ENCODE results near the gene ZMYM2. TPM values are rescaled to one million over a fixed set of nuclear protein-coding genes. Genes with fewer than 3 reads are reported as not detected.

The ZMYM2 gene
- total RNA-seq, 1 experiment from 2014 or later, result 91.1 TPM

DNA sequence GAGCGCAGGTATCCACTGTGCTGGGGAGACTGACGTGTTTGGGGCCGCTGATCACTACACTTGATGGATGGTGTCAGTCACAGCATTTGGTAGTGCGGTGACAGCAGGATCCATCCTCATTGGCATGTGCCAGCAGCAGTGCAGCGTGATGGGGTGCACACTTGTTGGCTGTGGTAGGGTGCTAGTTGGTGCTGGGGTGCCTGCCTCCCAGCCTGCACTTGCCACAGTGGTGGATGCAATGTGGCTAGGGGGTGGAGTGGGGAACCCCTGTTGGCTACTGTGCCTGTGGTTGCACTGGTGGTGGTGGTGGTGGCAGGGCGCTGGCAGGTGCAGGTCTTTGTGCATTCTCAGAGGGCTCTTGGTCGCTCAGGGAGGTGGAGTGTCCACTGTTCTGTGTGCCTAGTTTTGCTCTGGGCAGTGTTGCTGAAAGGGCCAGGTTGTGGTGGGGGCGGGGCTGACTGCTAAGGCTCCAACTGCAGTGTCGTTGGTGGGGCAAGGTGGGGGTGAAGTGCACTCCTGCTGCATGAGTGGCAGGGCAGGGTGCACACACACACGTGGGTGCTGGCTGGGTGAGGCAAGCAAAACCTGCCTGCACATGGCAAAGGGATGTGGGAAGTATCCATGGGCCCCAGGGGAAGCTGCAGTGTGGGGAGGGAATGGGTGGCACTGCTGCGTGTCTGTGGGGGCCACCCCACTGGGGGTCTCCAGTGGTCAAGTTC is 84.8 kb downstream of the ZMYM2 start:
- Histone ChIP-seq H3K4me3 (ENCODE audit: low read depth, low read length) (no peak overlapping the region), H3K36me3 (ENCODE audit: control insufficient read depth, insufficient read depth, low read length) (no peaks in the 10 kb centered on the region), H3K9me3 (no peaks in the 10 kb centered on the region), H3K4me1 (no peaks in the 10 kb centered on the region), H3K27me3 (replicated peaks; ENCODE audit: control insufficient read depth, insufficient read depth, low read length) (no peaks in the 10 kb centered on the region)
- intact Hi-C loops (cut with micrococcal nuclease; ENCODE audit: unreplicated experiment), result no loop called here
- BruUV-seq (replicated peaks), result no TSS peak
- H3K27ac Mint-ChIP-seq (ENCODE audit: unreplicated experiment), result peak overlapping the region; percentile 44
- H3K4me3 Mint-ChIP-seq (ENCODE audit: unreplicated experiment), result no peak overlapping the region
- H3K4me1 Mint-ChIP-seq (ENCODE audit: low read depth, unreplicated experiment), result peaks cover 15% of the 10 kb centered on the region
- DNase-seq, result no peak
- ChIA-PET POLR2A (no interaction called here), CTCF (no interaction called here)
- peaks cover 60% of the 10 kb centered on the region for H3K36me3 Mint-ChIP-seq (ENCODE audit: insufficient read depth, unreplicated experiment)
- no peaks in the 10 kb centered on the region for H3K9me3 Mint-ChIP-seq (ENCODE audit: unreplicated experiment)
- TF ChIP-seq, protein P1, sequence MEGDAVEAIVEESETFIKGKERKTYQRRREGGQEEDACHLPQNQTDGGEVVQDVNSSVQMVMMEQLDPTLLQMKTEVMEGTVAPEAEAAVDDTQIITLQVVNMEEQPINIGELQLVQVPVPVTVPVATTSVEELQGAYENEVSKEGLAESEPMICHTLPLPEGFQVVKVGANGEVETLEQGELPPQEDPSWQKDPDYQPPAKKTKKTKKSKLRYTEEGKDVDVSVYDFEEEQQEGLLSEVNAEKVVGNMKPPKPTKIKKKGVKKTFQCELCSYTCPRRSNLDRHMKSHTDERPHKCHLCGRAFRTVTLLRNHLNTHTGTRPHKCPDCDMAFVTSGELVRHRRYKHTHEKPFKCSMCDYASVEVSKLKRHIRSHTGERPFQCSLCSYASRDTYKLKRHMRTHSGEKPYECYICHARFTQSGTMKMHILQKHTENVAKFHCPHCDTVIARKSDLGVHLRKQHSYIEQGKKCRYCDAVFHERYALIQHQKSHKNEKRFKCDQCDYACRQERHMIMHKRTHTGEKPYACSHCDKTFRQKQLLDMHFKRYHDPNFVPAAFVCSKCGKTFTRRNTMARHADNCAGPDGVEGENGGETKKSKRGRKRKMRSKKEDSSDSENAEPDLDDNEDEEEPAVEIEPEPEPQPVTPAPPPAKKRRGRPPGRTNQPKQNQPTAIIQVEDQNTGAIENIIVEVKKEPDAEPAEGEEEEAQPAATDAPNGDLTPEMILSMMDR (IDR thresholded peaks at IDR 0.05; ENCODE audit: insufficient read depth in 1 of 2, low read depth in 1 of 2, low read length in 1 of 2, severe bottlenecking in 1 of 2, unreplicated experiment in 1 of 2), result no peak
- no peaks in the 10 kb centered on the region for H3K27me3 Mint-ChIP-seq (ENCODE audit: insufficient read depth, unreplicated experiment)

GRCh38 chr13:20044086-20044485 is 85.6 kb downstream of the ZMYM2 start:
- ChIA-PET CTCF (no interaction called here), POLR2A (no interaction called here)
- no peak overlapping the region for H3K4me3 ChIP-seq (ENCODE audit: low read depth, low read length)
- H3K9me3 ChIP-seq, result no peaks in the 10 kb centered on the region
- peaks cover 53% of the 10 kb centered on the region for H3K36me3 Mint-ChIP-seq (ENCODE audit: insufficient read depth, unreplicated experiment)
- H3K27ac Mint-ChIP-seq (ENCODE audit: unreplicated experiment), result no peak overlapping the region
- no peaks in the 10 kb centered on the region; the same call in 1 of the 2 replicates for H3K36me3 ChIP-seq (ENCODE audit: control insufficient read depth, insufficient read depth, low read length)
- H3K27me3 Mint-ChIP-seq (ENCODE audit: insufficient read depth, unreplicated experiment), result no peaks in the 10 kb centered on the region
- intact Hi-C loops (cut with micrococcal nuclease; ENCODE audit: unreplicated experiment), result no loop called here
- no peaks in the 10 kb centered on the region for H3K27me3 ChIP-seq (replicated peaks; ENCODE audit: control insufficient read depth, insufficient read depth, low read length)
- no peak overlapping the region for H3K4me3 Mint-ChIP-seq (ENCODE audit: unreplicated experiment)
- no peaks in the 10 kb centered on the region for H3K9me3 Mint-ChIP-seq (ENCODE audit: unreplicated experiment)
- H3K4me1 ChIP-seq, result no peaks in the 10 kb centered on the region
- no peak for DNase-seq
- no TSS peak for BruUV-seq (replicated peaks)
- peaks cover 15% of the 10 kb centered on the region for H3K4me1 Mint-ChIP-seq (ENCODE audit: low read depth, unreplicated experiment)
- TF ChIP-seq, protein P1 (IDR thresholded peaks at IDR 0.05; ENCODE audit: insufficient read depth in 1 of 2, low read depth in 1 of 2, low read length in 1 of 2, severe bottlenecking in 1 of 2, unreplicated experiment in 1 of 2), result no peak

GRCh38 chr13:20045950-20046548 is 87.5 kb downstream of the ZMYM2 start:
- H3K9me3 ChIP-seq, result no peaks in the 10 kb centered on the region
- intact Hi-C loops (cut with micrococcal nuclease; ENCODE audit: unreplicated experiment), result no loop called here
- no peaks in the 10 kb centered on the region for H3K27me3 ChIP-seq (replicated peaks; ENCODE audit: control insufficient read depth, insufficient read depth, low read length)
- Mint-ChIP-seq H3K27me3 (ENCODE audit: insufficient read depth, unreplicated experiment) (no peaks in the 10 kb centered on the region), H3K4me1 (ENCODE audit: low read depth, unreplicated experiment) (peaks cover 7% of the 10 kb centered on the region), H3K36me3 (ENCODE audit: insufficient read depth, unreplicated experiment) (peaks cover 48% of the 10 kb centered on the region), H3K27ac (ENCODE audit: unreplicated experiment) (no peak overlapping the region), H3K9me3 (ENCODE audit: unreplicated experiment) (no peaks in the 10 kb centered on the region), H3K4me3 (ENCODE audit: unreplicated experiment) (no peak overlapping the region)
- DNase-seq, result no peak
- H3K4me1 ChIP-seq, result peaks cover 15% of the 10 kb centered on the region
- TF ChIP-seq, protein P1 (IDR thresholded peaks at IDR 0.05; ENCODE audit: insufficient read depth in 1 of 2, low read depth in 1 of 2, low read length in 1 of 2, severe bottlenecking in 1 of 2, unreplicated experiment in 1 of 2), result no peak
- no peaks in the 10 kb centered on the region; the same call in 1 of the 2 replicates for H3K36me3 ChIP-seq (ENCODE audit: control insufficient read depth, insufficient read depth, low read length)
- ChIA-PET CTCF (interaction anchor here (0.7 kb wide), 1 partner anchor 561 kb away, joined by 3 read pairs; no protein-coding TSS in a partner anchor), POLR2A (interaction anchor here (0.7 kb wide), 1 partner anchor 118 kb away, joined by 5 read pairs; no protein-coding TSS in a partner anchor)
- no TSS peak for BruUV-seq (replicated peaks)
- H3K4me3 ChIP-seq (ENCODE audit: low read depth, low read length), result no peak overlapping the region

Measured in Caco-2 (cell line).